IMR-90 (cell line): ENCODE results near the gene COPS9. TPM values are rescaled to one million over a fixed set of nuclear protein-coding genes. Genes with fewer than 3 reads are reported as not detected.

Source experiments
- ATAC-seq: fragments of 200-7000 bp; cut with Tn5 transposase; 2 replicates; pipeline ENCODE4 v1.9.1; 2020; ENCODE audit warnings: low read depth, mild to moderate bottlenecking, moderate library complexity
- BruUV-seq: library from RNA; stranded (reverse); fragments of 400-500 nt; replicated peaks from 2 replicates; lab custom pipeline; 2021; lab: Mats Ljungman, UMichigan
- CTCF ChIA-PET: fragments of 300-600 bp; formaldehyde crosslinking; extraction: SDS; loops from one replicate; lab custom pipeline; 2021; ENCODE audit warnings: antibody characterized with exemption; lab: Yijun Ruan, JAX
- POLR2A ChIA-PET: fragments of 300-600 bp; sonication (Branson Sonifier 250); formaldehyde crosslinking; loops from one replicate; lab custom pipeline; 2022; ENCODE audit warnings: antibody characterized with exemption; ENCODE audit not compliant: unreplicated experiment; lab: Charles Lee
- DNase-seq: peaks from one replicate; pipeline ENCODE4 v3.0.0; 2013
- H2AFZ ChIP-seq: replicated peaks from 2 replicates; pipeline ENCODE3; 2013; ENCODE audit warnings: low read length, mild to moderate bottlenecking; ENCODE audit not compliant: poor library complexity
- H2AK5ac ChIP-seq: 2 replicates; pipeline ENCODE4 v1.6.1; 2013; ENCODE audit warnings: low read depth, low read length, inconsistent platforms
- H2AK9ac ChIP-seq: replicated peaks from 2 replicates; pipeline ENCODE3; 2013; ENCODE audit warnings: mild to moderate bottlenecking, low read depth, low read length, moderate library complexity; ENCODE audit not compliant: poor library complexity
- H2BK120ac ChIP-seq: 2 replicates; pipeline ENCODE4 v1.6.1; 2013; ENCODE audit warnings: low read depth, low read length, inconsistent platforms
- H2BK15ac ChIP-seq: 3 replicates; pipeline ENCODE4 v1.6.1; 2013; ENCODE audit warnings: low read depth, low read length, inconsistent platforms
- H2BK20ac ChIP-seq: 2 replicates; pipeline ENCODE4 v1.6.1; 2013; ENCODE audit warnings: low read depth, mild to moderate bottlenecking, inconsistent platforms, low read length, moderate library complexity
- H2BK5ac ChIP-seq: 2 replicates; pipeline ENCODE4 v1.6.1; 2013; ENCODE audit warnings: mild to moderate bottlenecking, low read depth, low read length, inconsistent platforms; ENCODE audit not compliant: poor library complexity, severe bottlenecking
- H3K14ac ChIP-seq: replicated peaks from 2 replicates; pipeline ENCODE4 v1.6.1; 2013; ENCODE audit warnings: low read depth, low read length, inconsistent platforms
- H3K18ac ChIP-seq: 2 replicates; pipeline ENCODE4 v1.6.1; 2013; ENCODE audit warnings: low read depth, low read length, control low read depth
- H3K23ac ChIP-seq: 2 replicates; pipeline ENCODE4 v1.6.1; 2013; ENCODE audit warnings: low read depth, low read length, inconsistent platforms
- H3K27ac ChIP-seq: 2 replicates; pipeline ENCODE4 v1.5.1; 2013; ENCODE audit warnings: mild to moderate bottlenecking, control low read depth, low read length; ENCODE audit not compliant: insufficient read depth
- H3K27me3 ChIP-seq: 2 replicates; pipeline ENCODE4 v1.6.1; 2013; ENCODE audit warnings: low read length; ENCODE audit not compliant: control insufficient read depth, insufficient read depth
- H3K36me3 ChIP-seq: 2 replicates; pipeline ENCODE4 v1.6.1; 2013; ENCODE audit warnings: low read length, mixed read lengths; ENCODE audit not compliant: control insufficient read depth, insufficient read depth
- H3K4ac ChIP-seq: 2 replicates; pipeline ENCODE4 v1.6.1; 2013; ENCODE audit warnings: low read depth, low read length, inconsistent platforms
- H3K4me1 ChIP-seq: 2 replicates; pipeline ENCODE4 v1.6.1; 2013; ENCODE audit warnings: low read length, mixed read lengths; ENCODE audit not compliant: control insufficient read depth, insufficient read depth
- H3K4me2 ChIP-seq: 2 replicates; pipeline ENCODE4 v1.6.1; 2013; ENCODE audit warnings: low read depth, mild to moderate bottlenecking, control low read depth, low read length, moderate library complexity
- H3K4me3 ChIP-seq: 2 replicates; pipeline ENCODE4 v1.5.1; 2013; ENCODE audit warnings: low read depth, mild to moderate bottlenecking, control low read depth, low read length, moderate library complexity; ENCODE audit not compliant: insufficient read depth
- H3K56ac ChIP-seq: 2 replicates; pipeline ENCODE4 v1.6.1; 2013; ENCODE audit warnings: low read length, inconsistent platforms; ENCODE audit not compliant: insufficient read depth; ENCODE audit errors: extremely low read depth
- H3K79me1 ChIP-seq, 2 experiments: 2 replicates each; pipeline ENCODE4 v1.6.1; 2013; ENCODE audit warnings: low read length in 2 of 2, inconsistent platforms in 1 of 2, low read depth in 1 of 2
- H3K9ac ChIP-seq: 2 replicates; pipeline ENCODE4 v1.6.1; 2013; ENCODE audit warnings: low read depth, low read length, control low read depth
- H3K9me1 ChIP-seq: 2 replicates; pipeline ENCODE4 v1.6.1; 2013; ENCODE audit warnings: low read length, inconsistent platforms; ENCODE audit not compliant: insufficient read depth
- H3K9me3 ChIP-seq: 2 replicates; pipeline ENCODE4 v1.6.1; 2013; ENCODE audit warnings: low read length; ENCODE audit not compliant: control insufficient read depth, insufficient read depth
- H4K20me1 ChIP-seq: 2 replicates; pipeline ENCODE4 v1.6.1; 2013; ENCODE audit warnings: low read length, inconsistent platforms; ENCODE audit not compliant: insufficient read depth
- H4K5ac ChIP-seq: 2 replicates; pipeline ENCODE4 v1.6.1; 2013; ENCODE audit warnings: mild to moderate bottlenecking, low read depth, low read length, control low read depth
- H4K8ac ChIP-seq, 2 experiments: 2 replicates each; pipeline ENCODE4 v1.6.1; 2013; ENCODE audit warnings: low read depth in 2 of 2, low read length in 2 of 2, control low read depth in 1 of 2, inconsistent platforms in 1 of 2
- H4K91ac ChIP-seq: 2 replicates; pipeline ENCODE4 v1.6.1; 2013; ENCODE audit warnings: low read depth, low read length, inconsistent platforms; ENCODE audit not compliant: insufficient read depth
- CHD1 ChIP-seq: IDR thresholded peaks from 2 replicates; pipeline ENCODE4 v1.6.1; 2012; ENCODE audit warnings: low read depth, low read length, improper control_type of control experiment
- MAZ ChIP-seq: IDR thresholded peaks from 2 replicates; pipeline ENCODE4 v1.6.1; 2012; ENCODE audit warnings: low read depth, mild to moderate bottlenecking, low read length, improper control_type of control experiment, moderate library complexity, borderline replicate concordance
- RAD21 ChIP-seq: IDR thresholded peaks from 2 replicates; pipeline ENCODE4 v1.6.1; 2012; ENCODE audit warnings: low read length, improper control_type of control experiment
- RFX5 ChIP-seq: IDR thresholded peaks from 2 replicates; pipeline ENCODE4 v1.8.0; 2012; ENCODE audit warnings: low read depth, mild to moderate bottlenecking, low read length, moderate library complexity
- WGBS, 2 experiments: methylation state at CpG; one replicate each; pipeline versions ENCODE4 v1.1.5 to v1.1.7; 2013; ENCODE audit warnings: missing lambda C conversion rate in 2 of 2; ENCODE audit not compliant: insufficient read length in 1 of 2; ENCODE audit errors: extremely low coverage in 2 of 2; 5-methylcytosine and 5-hydroxymethylcytosine counted together
- dilution Hi-C: fragments of 300-500 bp; cut with HindIII; formaldehyde crosslinking; loops from one replicate; pipeline ENCODE4 v1.14.3; 2018; ENCODE audit warnings: low sequenced_read_pairs; ENCODE audit not compliant: unreplicated experiment
- in situ Hi-C: fragments of 300-500 bp; cut with MboI; formaldehyde crosslinking; loops from 3 replicates; pipeline ENCODE4 v1.14.3; 2019; ENCODE audit warnings: low sequenced_read_pairs, inconsistent platforms, mixed read lengths
- intact Hi-C: fragments of 100-400 bp; cut with micrococcal nuclease; formaldehyde crosslinking; loops from 2 replicates; pipeline ENCODE4 v1.10.0; 2022
- polyA plus RNA-seq, 3 experiments: library from polyadenylated mRNA; depleted of rRNA; stranded (reverse); fragments of >200 nt; gene quantifications; 2 replicates each; pipeline ENCODE4 v1.2.3, GENCODE V29; 2012; ENCODE audit warnings: low replicate concordance in 1 of 3
- total RNA-seq: library from RNA; depleted of rRNA; stranded (reverse); fragments of >200 nt; gene quantifications from 2 replicates; pipeline ENCODE4 v1.2.3, GENCODE V29; 2012
- TF ChIP-seq, protein P1 (sequence below): conservative IDR thresholded peaks from 2 replicates; pipeline ENCODE4 v1.5.1; 2012; ENCODE audit warnings: mild to moderate bottlenecking, low read depth, low read length, improper control_type of control experiment

COPS9 gene
- total and polyA plus RNA-seq, 2 of the 4 experiments (the other 2 are of a cell fraction): 85.9 to 309 TPM

DNA sequence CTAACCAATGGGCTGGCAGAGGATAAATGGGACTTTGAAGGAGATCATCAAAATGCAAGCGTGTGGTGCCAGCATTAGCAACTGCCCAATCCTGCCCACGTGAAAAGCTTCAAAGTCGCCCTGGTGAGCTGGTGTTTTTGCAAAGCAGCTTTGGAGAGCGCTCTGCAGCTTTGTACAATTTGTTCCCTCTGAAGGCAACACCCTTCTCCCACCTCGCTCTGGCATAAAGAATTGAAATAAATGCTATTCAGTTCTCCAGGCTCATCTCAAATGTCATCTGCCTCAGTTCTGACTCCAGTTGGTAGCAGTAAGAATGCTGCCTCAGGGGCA is 3.5 kb downstream of the COPS9 start:
- Histone ChIP-seq H2BK5ac (no peak overlapping the region), H4K8ac (no peak overlapping the region), H3K27me3 (no peaks in the 10 kb centered on the region), H3K9me1 (no peaks in the 10 kb centered on the region), H2BK20ac (no peak overlapping the region), H3K79me1 (peaks cover 0 to 30% of the 10 kb centered on the region in 2 experiments; a peak in 3 of 4 replicates), H2AK5ac (no peak overlapping the region), H3K18ac (no peak overlapping the region), H3K27ac (no peak overlapping the region), H2BK120ac (no peak overlapping the region), H4K20me1 (peaks cover 14% of the 10 kb centered on the region; the same call in 1 of the 2 replicates), H4K5ac (no peak overlapping the region), H4K91ac (no peak overlapping the region), H2BK15ac (no peak overlapping the region), H3K4me2 (no peak overlapping the region), H2AK9ac (no peak overlapping the region), H3K56ac (no peak overlapping the region), H3K36me3 (peaks cover 46% of the 10 kb centered on the region), H2AFZ (no peak overlapping the region), H3K14ac (no peak overlapping the region), H3K4ac (no peak overlapping the region), H3K4me3 (no peak overlapping the region), H3K9me3 (no peaks in the 10 kb centered on the region), H3K23ac (no peak overlapping the region), H3K4me1 (peaks cover 9% of the 10 kb centered on the region), H3K9ac (no peak overlapping the region)
- ATAC-seq (no peak), DNase-seq (no peak)
- WGBS, 2 experiments: no CpG with 5 or more reads among the region's 5 CpGs
- ChIA-PET CTCF (no interaction called here), POLR2A (no interaction called here)
- intact Hi-C loops (no loop called here), dilution Hi-C loops (no loop called here), in situ Hi-C loops (loop anchor here (25.0 kb wide), 1 partner anchor 1095 kb away; no protein-coding TSS in a partner anchor)
- no TSS peak for BruUV-seq
- TF ChIP-seq MAZ (no peak), CHD1 (no peak), RAD21 (no peak), RFX5 (no peak)
- TF ChIP-seq, protein P1, sequence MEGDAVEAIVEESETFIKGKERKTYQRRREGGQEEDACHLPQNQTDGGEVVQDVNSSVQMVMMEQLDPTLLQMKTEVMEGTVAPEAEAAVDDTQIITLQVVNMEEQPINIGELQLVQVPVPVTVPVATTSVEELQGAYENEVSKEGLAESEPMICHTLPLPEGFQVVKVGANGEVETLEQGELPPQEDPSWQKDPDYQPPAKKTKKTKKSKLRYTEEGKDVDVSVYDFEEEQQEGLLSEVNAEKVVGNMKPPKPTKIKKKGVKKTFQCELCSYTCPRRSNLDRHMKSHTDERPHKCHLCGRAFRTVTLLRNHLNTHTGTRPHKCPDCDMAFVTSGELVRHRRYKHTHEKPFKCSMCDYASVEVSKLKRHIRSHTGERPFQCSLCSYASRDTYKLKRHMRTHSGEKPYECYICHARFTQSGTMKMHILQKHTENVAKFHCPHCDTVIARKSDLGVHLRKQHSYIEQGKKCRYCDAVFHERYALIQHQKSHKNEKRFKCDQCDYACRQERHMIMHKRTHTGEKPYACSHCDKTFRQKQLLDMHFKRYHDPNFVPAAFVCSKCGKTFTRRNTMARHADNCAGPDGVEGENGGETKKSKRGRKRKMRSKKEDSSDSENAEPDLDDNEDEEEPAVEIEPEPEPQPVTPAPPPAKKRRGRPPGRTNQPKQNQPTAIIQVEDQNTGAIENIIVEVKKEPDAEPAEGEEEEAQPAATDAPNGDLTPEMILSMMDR: no peak
